ENCODE data around the gene FYTTD1. TPM values are rescaled to one million over a fixed set of nuclear protein-coding genes. Genes with fewer than 3 reads are reported as not detected.
A peak's percentile ranks its signal among the peaks of the same experiment; 100 is the strongest.
"Not testable (repeated sequence)": the region's sequence is repeated elsewhere in the genome, so short reads cannot be mapped to it uniquely, and the experiment has no call there.

The FYTTD1 gene
- polyA plus RNA-seq, 6 donors from 2014 or later = 64.2 to 78.5 (median 68.8) TPM

DNA sequence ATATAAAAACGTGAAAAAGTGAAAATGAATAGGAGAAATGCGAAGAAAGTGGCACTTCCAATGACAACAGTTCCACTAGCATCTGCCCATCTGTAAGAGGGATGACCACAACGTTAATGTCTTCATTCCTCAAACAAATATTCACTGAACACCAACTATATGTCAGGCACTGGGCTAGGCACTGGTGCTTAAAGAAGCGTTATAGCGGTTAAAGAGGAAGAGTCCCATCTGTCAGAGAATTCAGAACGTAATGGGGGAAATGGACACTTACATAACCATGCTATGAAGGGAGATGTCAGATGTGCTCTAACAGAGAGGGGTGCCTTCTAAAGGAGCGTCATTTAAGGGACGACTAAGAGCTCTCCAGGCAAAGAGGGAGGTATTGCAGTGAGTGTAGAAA lies 21.2 kb upstream of the FYTTD1 start:
- peak overlapping the region in 3 of 8 donors; percentile 3 to 74 (median 7) for H3K4me3 Mint-ChIP-seq
- no peaks in the 10 kb centered on the region for H3K27me3 Mint-ChIP-seq
- H3K36me3 Mint-ChIP-seq = peaks cover 9 to 12% of the 10 kb centered on the region in 2 donors
- ATAC-seq (ENCODE audit: low read depth in 2 of 2) = peak in 1 of 2 donors; percentile 38
- H3K9me3 Mint-ChIP-seq = peaks cover 0 to 6% (median 2%) of the 10 kb centered on the region in 7 donors
- peak overlapping the region; percentile 21 to 95 (median 54) for H3K27ac Mint-ChIP-seq
- DNase-seq = no peak
- peaks cover 32 to 62% (median 57%) of the 10 kb centered on the region in 3 donors for H3K4me1 Mint-ChIP-seq

DNA sequence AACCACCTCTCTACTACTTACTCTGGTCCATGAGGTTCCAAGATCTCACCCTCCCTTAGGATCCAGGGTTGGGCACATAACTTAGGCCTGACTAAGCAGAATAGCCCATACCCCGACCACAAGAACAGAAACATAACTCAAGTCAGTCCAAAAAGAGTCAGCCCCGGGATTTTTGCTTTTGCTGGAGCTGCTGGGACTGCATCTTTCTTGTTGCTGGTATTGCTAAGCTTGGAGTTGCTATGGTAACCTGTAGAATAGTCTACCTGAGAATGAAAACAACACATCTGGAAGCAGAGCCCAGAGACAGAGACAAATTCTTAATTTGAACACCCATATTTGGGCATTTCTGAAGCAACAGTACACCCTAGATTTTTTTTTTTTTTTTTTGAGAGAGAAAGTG lies 19.5 kb upstream of the FYTTD1 start:
- no peaks in the 10 kb centered on the region for H3K27me3 Mint-ChIP-seq
- peak overlapping the region; percentile 26 to 82 (median 71) for H3K27ac Mint-ChIP-seq
- H3K4me3 Mint-ChIP-seq = peak overlapping the region in 2 of 8 donors; percentile 33 to 40
- DNase-seq = no peak
- ATAC-seq (ENCODE audit: low read depth in 2 of 2) = no peak
- peaks cover 9 to 12% of the 10 kb centered on the region in 2 donors for H3K36me3 Mint-ChIP-seq
- peaks cover 0 to 5% (median 0%) of the 10 kb centered on the region in 7 donors for H3K9me3 Mint-ChIP-seq
- H3K4me1 Mint-ChIP-seq = peaks cover 31 to 64% (median 58%) of the 10 kb centered on the region in 3 donors

DNA sequence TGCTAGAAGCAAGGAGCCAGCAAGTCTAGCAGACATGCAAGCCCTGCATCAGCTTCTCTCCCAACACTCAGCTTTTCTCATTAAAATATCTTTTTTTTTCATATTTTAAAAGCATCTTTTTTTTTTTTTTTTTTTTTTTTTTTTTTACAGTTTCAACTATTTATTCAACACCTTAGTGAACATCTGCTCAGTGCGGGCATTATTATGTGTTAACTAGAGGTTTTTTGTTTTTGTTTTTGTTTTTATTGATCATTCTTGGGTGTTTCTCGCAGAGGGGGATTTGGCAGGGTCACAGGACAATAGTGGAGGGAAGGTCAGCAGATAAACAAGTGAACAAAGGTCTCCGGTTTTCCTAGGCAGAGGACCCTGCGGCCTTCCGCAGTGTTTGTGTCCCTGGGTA lies 18.9 kb upstream of the FYTTD1 start:
- Mint-ChIP-seq H3K4me1 (peaks cover 30 to 64% (median 58%) of the 10 kb centered on the region in 3 donors), H3K27ac (peak overlapping the region in 5 of 6 donors; percentile 82 to 94 (median 90)), H3K4me3 (peak overlapping the region in 2 of 8 donors; percentile 9 to 81), H3K36me3 (peaks cover 9 to 11% of the 10 kb centered on the region in 2 donors)
- not testable (repeated sequence) for DNase-seq; H3K9me3 Mint-ChIP-seq; H3K27me3 Mint-ChIP-seq; ATAC-seq (ENCODE audit: low read depth in 2 of 2)

DNA sequence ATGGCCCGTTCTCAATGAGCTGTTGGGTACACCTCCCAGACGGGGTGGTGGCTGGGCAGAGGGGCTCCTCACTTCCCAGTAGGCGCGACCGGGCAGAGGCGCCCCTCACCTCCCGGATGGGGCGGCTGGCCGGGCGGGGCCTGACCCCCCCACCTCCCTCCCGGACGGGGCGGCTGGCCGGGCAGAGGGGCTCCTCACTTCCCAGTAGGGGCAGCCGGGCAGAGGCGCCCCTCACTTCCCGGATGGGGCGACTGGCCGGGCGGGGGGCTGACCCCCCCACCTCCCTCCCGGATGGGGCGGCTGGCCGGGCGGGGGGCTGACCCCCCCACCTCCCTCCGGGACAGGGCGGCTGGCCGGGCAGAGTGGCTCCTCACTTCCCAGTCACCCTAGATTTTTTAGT lies 18.2 kb upstream of the FYTTD1 start:
- not testable (repeated sequence) for H3K36me3 Mint-ChIP-seq
- Mint-ChIP-seq H3K4me1 (peaks cover 33 to 67% (median 61%) of the 10 kb centered on the region in 3 donors), H3K27ac (peak overlapping the region in 3 of 6 donors; percentile 91 to 97 (median 96))

DNA sequence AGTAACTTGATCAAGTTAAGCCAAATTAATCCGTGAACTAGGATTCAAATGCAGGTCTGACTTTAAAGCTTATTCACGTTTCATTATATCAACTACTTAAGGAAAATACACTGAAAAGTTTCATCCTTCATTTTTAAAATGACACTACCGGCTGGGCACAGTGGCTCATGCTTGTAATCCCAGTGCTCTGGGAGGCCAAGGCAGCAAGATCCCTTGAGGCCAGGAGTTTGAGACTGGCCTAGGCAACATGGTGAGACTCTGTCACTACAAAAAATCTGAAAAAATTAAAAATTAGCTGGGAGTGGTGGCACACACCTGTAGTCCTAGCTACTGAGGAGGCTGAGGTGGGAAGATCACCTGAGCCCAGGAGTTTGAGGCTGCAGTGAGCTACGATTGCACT lies 16.6 kb upstream of the FYTTD1 start:
- H3K4me1 Mint-ChIP-seq = peaks cover 36 to 70% (median 69%) of the 10 kb centered on the region in 3 donors
- peaks cover 0 to 5% (median 0%) of the 10 kb centered on the region in 7 donors for H3K9me3 Mint-ChIP-seq
- no peaks in the 10 kb centered on the region for H3K27me3 Mint-ChIP-seq
- peak overlapping the region in 3 of 8 donors; percentile 9 to 24 (median 20) for H3K4me3 Mint-ChIP-seq
- peak overlapping the region; percentile 64 to 98 (median 94) for H3K27ac Mint-ChIP-seq
- DNase-seq (no peak), ATAC-seq (ENCODE audit: low read depth in 2 of 2) (no peak)
- peaks cover 8 to 9% of the 10 kb centered on the region in 2 donors for H3K36me3 Mint-ChIP-seq

More for the DNA sequence above, 18.2 kb upstream of the FYTTD1 start:
- H3K4me3 Mint-ChIP-seq = peak overlapping the region in 1 of 8 donors; percentile 44
- ATAC-seq (ENCODE audit: low read depth in 2 of 2); H3K27me3 Mint-ChIP-seq; DNase-seq; H3K9me3 Mint-ChIP-seq: not testable (repeated sequence)

DNA sequence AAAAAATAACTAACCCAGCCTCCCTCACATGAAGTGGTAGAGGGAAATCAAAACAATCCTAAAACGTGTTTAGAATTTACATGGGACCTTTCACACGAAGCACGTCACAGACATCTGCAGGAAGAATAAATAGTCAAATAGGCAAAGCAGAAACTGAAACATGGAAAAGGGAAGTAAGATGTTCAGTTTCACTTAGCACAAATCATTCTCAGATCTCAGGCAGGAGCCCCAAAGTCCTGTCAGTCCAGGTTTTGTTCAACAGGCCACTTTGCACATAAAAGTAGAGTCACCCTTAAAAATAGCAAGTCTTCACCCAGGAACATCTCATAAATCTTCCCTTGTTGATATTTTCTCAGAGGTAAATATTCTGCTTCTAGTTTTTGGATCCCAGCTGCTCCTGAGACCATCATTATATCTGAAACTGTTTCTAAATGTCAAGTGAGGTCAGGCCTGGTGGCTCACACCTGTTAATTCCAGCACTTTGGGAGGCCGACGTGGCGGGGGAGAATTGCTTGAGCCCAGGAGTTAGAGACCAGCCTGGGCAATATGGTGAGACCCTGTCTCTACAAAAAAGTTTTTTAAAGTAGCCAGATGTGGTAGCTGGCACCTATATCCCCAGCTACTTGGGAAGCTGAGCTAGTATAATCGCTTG lies 14.9 kb upstream of the FYTTD1 start:
- no peaks in the 10 kb centered on the region for H3K9me3 Mint-ChIP-seq
- DNase-seq (peak; percentile 78), ATAC-seq (ENCODE audit: low read depth in 2 of 2) (peak; percentile 54 to 55)
- no peaks in the 10 kb centered on the region for H3K27me3 Mint-ChIP-seq
- H3K4me3 Mint-ChIP-seq = peak overlapping the region; percentile 80 to 100 (median 92)
- H3K4me1 Mint-ChIP-seq = peaks cover 27 to 66% (median 62%) of the 10 kb centered on the region in 3 donors
- H3K36me3 Mint-ChIP-seq = no peaks in the 10 kb centered on the region
- peak overlapping the region; percentile 96 to 99 (median 98) for H3K27ac Mint-ChIP-seq

DNA sequence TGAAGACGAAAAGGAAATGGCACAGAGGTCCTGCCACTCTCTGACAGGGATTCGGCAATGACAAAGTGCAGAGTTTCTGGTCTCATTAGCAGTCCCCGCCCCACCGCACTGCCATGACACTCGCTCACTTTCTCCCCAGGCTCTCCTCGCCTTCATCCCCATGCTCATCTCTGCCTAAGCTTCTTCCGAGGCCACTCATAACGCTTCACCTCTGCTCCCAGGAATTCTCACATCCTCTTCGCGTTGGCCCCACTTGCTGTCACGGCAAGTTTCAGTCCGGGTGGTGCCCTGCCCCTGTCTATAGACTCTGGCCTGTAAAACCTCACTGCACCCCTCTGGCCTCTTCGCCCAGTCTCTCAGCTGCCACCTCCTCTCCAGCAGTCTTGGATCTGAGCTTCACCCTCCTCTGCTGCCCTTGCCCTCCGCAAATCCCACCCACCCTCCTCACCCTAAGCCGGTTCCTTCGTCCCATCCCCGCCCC lies 13.6 kb upstream of the FYTTD1 start:
- H3K27ac Mint-ChIP-seq = peak overlapping the region; percentile 95 to 99 (median 97)
- no peaks in the 10 kb centered on the region for H3K27me3 Mint-ChIP-seq
- H3K36me3 Mint-ChIP-seq = no peaks in the 10 kb centered on the region
- peak overlapping the region; percentile 86 to 100 (median 96) for H3K4me3 Mint-ChIP-seq
- ATAC-seq (ENCODE audit: low read depth in 2 of 2) (no peak), DNase-seq (peak; percentile 17)
- H3K9me3 Mint-ChIP-seq = no peaks in the 10 kb centered on the region
- peaks cover 27 to 58% (median 50%) of the 10 kb centered on the region in 3 donors for H3K4me1 Mint-ChIP-seq

DNA sequence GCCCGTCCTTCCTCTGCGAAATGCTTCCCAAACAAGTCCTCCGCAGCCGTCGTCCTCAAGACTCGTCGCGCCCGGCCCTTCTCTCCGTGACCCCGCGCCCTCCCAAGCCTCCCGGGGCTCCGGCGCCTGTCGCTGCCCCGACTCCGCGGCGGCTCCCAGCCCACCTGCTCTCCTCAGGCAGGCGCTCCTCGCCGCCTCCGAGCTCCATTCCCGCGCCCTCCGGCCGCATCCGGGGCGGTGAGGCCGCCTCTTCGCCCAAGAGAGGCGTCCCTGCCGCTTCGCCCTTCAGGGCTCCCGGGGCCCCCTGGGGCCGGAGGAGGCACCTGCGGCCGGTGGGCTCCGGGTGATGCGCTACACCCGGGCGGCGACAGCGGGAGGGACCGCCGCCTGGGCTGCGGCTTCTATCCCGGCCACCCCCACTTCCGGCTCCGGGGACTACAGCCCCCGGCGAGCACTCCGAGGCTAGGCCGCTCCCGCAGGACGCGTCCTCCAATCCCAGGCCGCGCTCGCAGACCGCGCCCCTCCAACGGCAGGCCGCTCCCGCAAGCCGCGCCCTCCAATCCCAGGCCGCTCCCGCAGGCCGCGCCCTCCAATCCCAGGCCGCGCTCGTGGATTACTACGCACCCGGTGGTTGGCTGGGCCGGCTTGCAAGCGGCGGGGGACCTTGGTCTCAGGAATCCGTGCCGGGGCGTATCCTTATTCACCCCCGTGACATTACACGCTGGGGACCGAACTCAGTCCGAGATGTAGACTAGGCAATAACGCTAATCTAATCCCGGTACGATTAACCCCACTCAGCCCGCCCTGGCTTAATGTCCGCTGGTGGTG lies 13.0 kb upstream of the FYTTD1 start, which contains the start of gene RUBCN:
TSS of gene RUBCN (minus strand) at position 414 of the 828 bp plus-strand sequence. CDS start at position 229, 185 bp downstream.
- peak within 1 kb of the TSS; percentile 86 to 100 (median 96) for H3K4me3 Mint-ChIP-seq

DNA sequence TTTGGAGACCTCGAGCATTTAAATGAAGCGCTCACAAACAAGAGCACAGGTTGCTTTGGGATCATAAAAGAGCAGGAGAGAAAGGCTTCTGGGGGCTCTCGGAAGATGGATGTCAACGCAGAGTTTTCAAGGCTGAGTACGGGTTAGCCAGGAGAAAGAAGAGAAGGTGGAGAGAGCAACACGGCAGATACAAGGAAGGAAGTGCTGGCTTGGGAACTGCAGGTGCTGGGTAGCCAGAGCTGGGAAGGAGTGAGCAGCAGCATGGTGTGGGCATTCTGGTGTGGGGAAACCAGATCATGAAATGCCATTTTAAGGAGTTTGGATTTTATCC lies 12.4 kb upstream of the FYTTD1 start:
- Mint-ChIP-seq H3K27ac (peak overlapping the region; percentile 87 to 99 (median 96)), H3K36me3 (no peaks in the 10 kb centered on the region), H3K27me3 (no peaks in the 10 kb centered on the region), H3K4me1 (peaks cover 22 to 53% (median 42%) of the 10 kb centered on the region in 3 donors), H3K4me3 (peak overlapping the region; percentile 86 to 100 (median 94)), H3K9me3 (no peaks in the 10 kb centered on the region)
- ATAC-seq (ENCODE audit: low read depth in 2 of 2) (no peak), DNase-seq (no peak)

More for the DNA sequence above, 13.0 kb upstream of the FYTTD1 start, which contains the start of gene RUBCN:
- H3K36me3 Mint-ChIP-seq = no peaks in the 10 kb centered on the region
- H3K27ac Mint-ChIP-seq = peak within 1 kb of the TSS; percentile 95 to 99 (median 97)
- ATAC-seq (ENCODE audit: low read depth in 2 of 2) (peak; percentile 80 to 81), DNase-seq (peak; percentile 95)
- peaks cover 26 to 58% (median 48%) of the 10 kb centered on the region in 3 donors for H3K4me1 Mint-ChIP-seq
- H3K9me3 Mint-ChIP-seq = no peaks in the 10 kb centered on the region
- H3K27me3 Mint-ChIP-seq = no peaks in the 10 kb centered on the region

DNA sequence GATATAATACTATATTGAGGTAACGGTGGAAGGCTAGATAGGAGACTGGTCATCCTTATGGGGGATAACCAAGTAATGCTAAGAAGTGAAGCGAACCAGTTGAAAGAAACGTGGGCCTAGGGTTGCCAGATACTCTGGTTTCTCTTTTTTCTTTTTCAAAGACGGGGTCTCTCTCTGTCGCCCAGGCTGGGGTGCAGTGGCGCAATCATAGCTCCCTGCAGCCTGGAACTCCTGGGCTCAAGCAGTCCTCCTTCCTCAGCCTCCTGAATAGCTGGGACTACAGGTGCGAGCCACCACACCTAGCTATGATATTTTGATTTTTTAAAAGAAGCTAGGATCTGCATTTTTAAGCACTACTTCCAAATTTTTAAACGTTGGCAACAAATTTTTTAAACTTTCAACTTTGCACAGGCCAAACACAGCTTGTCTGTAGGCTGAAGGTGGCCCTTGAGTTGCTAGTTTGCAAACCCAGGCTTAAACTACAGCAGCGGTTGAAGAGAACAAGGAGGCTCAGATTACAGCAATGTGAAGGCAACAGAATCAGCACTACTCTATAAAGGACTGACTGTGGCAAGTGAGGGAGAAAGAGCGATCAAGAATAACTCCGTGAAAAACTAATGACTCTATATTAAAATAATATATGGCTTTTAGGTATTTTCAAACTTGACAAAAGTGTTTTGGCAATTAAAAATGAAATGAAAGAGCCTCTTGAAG lies 11.8 kb upstream of the FYTTD1 start:
- ATAC-seq (ENCODE audit: low read depth in 2 of 2) = no peak
- H3K27ac Mint-ChIP-seq = peak overlapping the region; percentile 87 to 99 (median 96)
- peak overlapping the region; percentile 86 to 100 (median 94) for H3K4me3 Mint-ChIP-seq
- peaks cover 22 to 47% (median 38%) of the 10 kb centered on the region in 3 donors for H3K4me1 Mint-ChIP-seq
- DNase-seq = no peak
- no peaks in the 10 kb centered on the region for H3K9me3 Mint-ChIP-seq
- H3K36me3 Mint-ChIP-seq = no peaks in the 10 kb centered on the region
- H3K27me3 Mint-ChIP-seq = no peaks in the 10 kb centered on the region

DNA sequence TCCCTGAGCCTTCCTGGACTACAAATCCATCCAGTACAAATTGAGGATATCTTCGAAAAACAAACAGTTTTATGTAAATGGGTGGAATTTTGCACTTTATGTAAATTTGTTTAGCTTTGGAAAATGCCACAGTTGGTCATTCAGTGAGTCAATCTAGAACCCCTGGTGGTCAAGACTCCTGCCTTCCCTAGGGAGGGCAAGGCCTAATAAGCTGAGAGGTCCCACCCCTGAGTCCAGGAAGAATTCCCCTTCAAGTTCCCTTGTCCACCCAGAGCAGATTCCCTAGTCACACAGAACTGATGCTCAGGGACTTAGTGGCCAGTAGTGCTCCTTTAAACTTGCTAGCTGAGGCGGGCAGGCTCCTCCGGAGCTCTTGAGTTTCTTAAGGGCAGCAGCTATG lies 6.9 kb upstream of the FYTTD1 start:
- Mint-ChIP-seq H3K27me3 (no peaks in the 10 kb centered on the region), H3K27ac (no peak overlapping the region), H3K36me3 (no peaks in the 10 kb centered on the region), H3K4me3 (peak overlapping the region in 1 of 8 donors; percentile 35), H3K4me1 (peaks cover 0 to 11% (median 3%) of the 10 kb centered on the region in 3 donors), H3K9me3 (no peaks in the 10 kb centered on the region)
- no peak for ATAC-seq (ENCODE audit: low read depth in 2 of 2)
- DNase-seq = no peak

DNA sequence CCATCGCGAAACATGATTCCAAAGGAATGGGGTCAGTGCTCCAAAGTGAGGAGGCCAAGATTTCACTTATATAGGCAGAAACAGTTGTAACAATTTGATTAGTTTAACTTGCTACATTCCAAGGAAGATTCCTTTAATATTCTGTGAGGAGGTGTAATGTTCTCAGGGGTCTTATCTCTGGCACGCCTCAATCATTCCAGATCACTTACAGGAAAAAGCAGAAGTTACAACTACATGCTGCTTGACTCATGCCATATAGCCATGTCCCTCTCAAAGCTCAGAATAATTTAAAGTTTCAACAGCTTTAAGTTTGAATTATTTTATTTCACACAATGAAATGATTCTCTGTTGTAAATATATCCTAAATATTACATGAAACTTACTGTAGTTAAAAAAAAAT lies 3.5 kb upstream of the FYTTD1 start:
- DNase-seq (no peak), ATAC-seq (ENCODE audit: low read depth in 2 of 2) (no peak)
- Mint-ChIP-seq H3K4me3 (peak overlapping the region in 1 of 8 donors; percentile 38), H3K9me3 (no peaks in the 10 kb centered on the region), H3K27ac (no peak overlapping the region), H3K4me1 (peaks cover 12 to 18% (median 18%) of the 10 kb centered on the region in 3 donors), H3K36me3 (no peaks in the 10 kb centered on the region), H3K27me3 (no peaks in the 10 kb centered on the region)
